ENCODE measurements around the gene SAPCD1. TPM values are rescaled to one million over a fixed set of nuclear protein-coding genes. Genes with fewer than 3 reads are reported as not detected.

SAPCD1 gene
- total RNA-seq, 2 donors from 2014 or later, result 7.9 to 8.4 TPM

DNA sequence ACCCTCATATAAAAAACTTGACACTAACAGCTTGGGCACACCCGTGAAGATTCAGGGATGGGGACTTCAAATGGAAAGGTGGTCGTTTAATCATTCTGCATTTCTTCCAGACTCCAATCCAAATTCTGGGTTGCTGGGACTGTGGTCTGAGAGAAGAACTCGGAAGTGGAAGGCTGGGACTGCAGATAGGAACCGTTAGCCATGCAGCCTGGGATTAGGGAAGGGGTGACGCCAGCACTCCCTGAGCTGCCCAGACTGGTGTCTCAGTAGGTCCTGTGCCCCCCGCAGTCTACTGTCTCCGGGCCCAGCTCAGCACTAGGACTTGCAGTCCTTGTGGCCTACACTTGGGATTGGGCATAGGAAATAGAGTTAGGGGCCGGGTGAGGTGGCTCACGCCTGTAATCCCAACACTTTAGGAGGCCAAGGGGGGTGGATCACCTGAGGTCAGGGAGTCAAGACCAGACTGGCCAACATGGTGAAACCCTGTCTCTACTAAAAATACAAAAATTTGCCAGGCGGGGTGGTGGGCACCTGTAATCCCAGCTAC, 25.6 kb upstream of the SAPCD1 start:
- Mint-ChIP-seq H3K9me3 (no peaks in the 10 kb centered on the region), H3K27me3 (ENCODE audit: insufficient read depth) (no peaks in the 10 kb centered on the region), H3K27ac (peak overlapping the region; percentile 93), H3K4me1 (peaks cover 41% of the 10 kb centered on the region), H3K36me3 (ENCODE audit: low read depth) (peaks cover 33% of the 10 kb centered on the region), H3K4me3 (peak overlapping the region; percentile 99)
- H3K36me3 ChIP-seq (ENCODE audit: control insufficient read depth, insufficient read depth, low read length), result peaks cover 29% of the 10 kb centered on the region
- H3K27ac ChIP-seq (ENCODE audit: low read depth, low read length), result peak overlapping the region; percentile 87
- H3K4me1 ChIP-seq (ENCODE audit: control insufficient read depth, insufficient read depth, low read length), result peaks cover 18% of the 10 kb centered on the region
- peak; percentile 64 for DNase-seq
- TF ChIP-seq, protein P1, sequence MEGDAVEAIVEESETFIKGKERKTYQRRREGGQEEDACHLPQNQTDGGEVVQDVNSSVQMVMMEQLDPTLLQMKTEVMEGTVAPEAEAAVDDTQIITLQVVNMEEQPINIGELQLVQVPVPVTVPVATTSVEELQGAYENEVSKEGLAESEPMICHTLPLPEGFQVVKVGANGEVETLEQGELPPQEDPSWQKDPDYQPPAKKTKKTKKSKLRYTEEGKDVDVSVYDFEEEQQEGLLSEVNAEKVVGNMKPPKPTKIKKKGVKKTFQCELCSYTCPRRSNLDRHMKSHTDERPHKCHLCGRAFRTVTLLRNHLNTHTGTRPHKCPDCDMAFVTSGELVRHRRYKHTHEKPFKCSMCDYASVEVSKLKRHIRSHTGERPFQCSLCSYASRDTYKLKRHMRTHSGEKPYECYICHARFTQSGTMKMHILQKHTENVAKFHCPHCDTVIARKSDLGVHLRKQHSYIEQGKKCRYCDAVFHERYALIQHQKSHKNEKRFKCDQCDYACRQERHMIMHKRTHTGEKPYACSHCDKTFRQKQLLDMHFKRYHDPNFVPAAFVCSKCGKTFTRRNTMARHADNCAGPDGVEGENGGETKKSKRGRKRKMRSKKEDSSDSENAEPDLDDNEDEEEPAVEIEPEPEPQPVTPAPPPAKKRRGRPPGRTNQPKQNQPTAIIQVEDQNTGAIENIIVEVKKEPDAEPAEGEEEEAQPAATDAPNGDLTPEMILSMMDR (conservative IDR thresholded peaks at IDR 0.05), result no peak
- 50 to 53% methylated on average over 8 to 10 of the region's 10 CpGs for WGBS, 2 experiments (ENCODE audit: insufficient coverage in 1 of 2, insufficient read length in 1 of 2)
- H3K9me3 ChIP-seq (ENCODE audit: control insufficient read depth, low read length), result no peaks in the 10 kb centered on the region
- H3K27me3 ChIP-seq (ENCODE audit: control insufficient read depth, insufficient read depth, low read length, poor library complexity, severe bottlenecking), result no peaks in the 10 kb centered on the region
- peak overlapping the region; percentile 98 for H3K4me3 ChIP-seq (ENCODE audit: low read length)
- peak overlapping the region; percentile 26 for H3K9ac ChIP-seq (ENCODE audit: extremely low read depth, low read length, poor library complexity, severe bottlenecking)

GRCh38 chr6:31737315-31737990, 25.0 kb upstream of the SAPCD1 start:
- peak overlapping the region; percentile 51 for H3K4me3 ChIP-seq (ENCODE audit: low read length)
- Mint-ChIP-seq H3K27ac (peak overlapping the region; percentile 93), H3K36me3 (ENCODE audit: low read depth) (peaks cover 29% of the 10 kb centered on the region), H3K9me3 (no peaks in the 10 kb centered on the region), H3K4me1 (peaks cover 41% of the 10 kb centered on the region), H3K27me3 (ENCODE audit: insufficient read depth) (no peaks in the 10 kb centered on the region), H3K4me3 (peak overlapping the region; percentile 99)
- peaks cover 25% of the 10 kb centered on the region for H3K36me3 ChIP-seq (ENCODE audit: control insufficient read depth, insufficient read depth, low read length)
- WGBS, 2 experiments (ENCODE audit: insufficient coverage in 1 of 2, insufficient read length in 1 of 2), result 19 to 50% methylated on average over 4 to 6 of the region's 7 CpGs
- peak; percentile 60 for DNase-seq
- H3K27me3 ChIP-seq (ENCODE audit: control insufficient read depth, insufficient read depth, low read length, poor library complexity, severe bottlenecking), result no peaks in the 10 kb centered on the region
- peak overlapping the region; percentile 38 for H3K9ac ChIP-seq (ENCODE audit: extremely low read depth, low read length, poor library complexity, severe bottlenecking)
- H3K9me3 ChIP-seq (ENCODE audit: control insufficient read depth, low read length), result no peaks in the 10 kb centered on the region
- peak overlapping the region; percentile 87 for H3K27ac ChIP-seq (ENCODE audit: low read depth, low read length)
- H3K4me1 ChIP-seq (ENCODE audit: control insufficient read depth, insufficient read depth, low read length), result peaks cover 18% of the 10 kb centered on the region
- TF ChIP-seq, protein P1 (conservative IDR thresholded peaks at IDR 0.05), result no peak

GRCh38 chr6:31737991-31738979, 24.2 kb upstream of the SAPCD1 start:
- Mint-ChIP-seq H3K4me1 (peaks cover 46% of the 10 kb centered on the region), H3K4me3 (peak overlapping the region; percentile 99), H3K9me3 (no peaks in the 10 kb centered on the region), H3K27ac (peak overlapping the region; percentile 93), H3K27me3 (ENCODE audit: insufficient read depth) (no peaks in the 10 kb centered on the region), H3K36me3 (ENCODE audit: low read depth) (peaks cover 24% of the 10 kb centered on the region)
- Histone ChIP-seq H3K36me3 (ENCODE audit: control insufficient read depth, insufficient read depth, low read length) (peaks cover 18% of the 10 kb centered on the region), H3K27ac (ENCODE audit: low read depth, low read length) (peak overlapping the region; percentile 87), H3K9ac (ENCODE audit: extremely low read depth, low read length, poor library complexity, severe bottlenecking) (peak overlapping the region; percentile 38), H3K9me3 (ENCODE audit: control insufficient read depth, low read length) (no peaks in the 10 kb centered on the region), H3K4me1 (ENCODE audit: control insufficient read depth, insufficient read depth, low read length) (peaks cover 18% of the 10 kb centered on the region), H3K27me3 (ENCODE audit: control insufficient read depth, insufficient read depth, low read length, poor library complexity, severe bottlenecking) (no peaks in the 10 kb centered on the region), H3K4me3 (ENCODE audit: low read length) (peak overlapping the region; percentile 51)
- WGBS, 2 experiments (ENCODE audit: insufficient coverage in 1 of 2, insufficient read length in 1 of 2), result 58 to 81% methylated on average over 3 to 6 of the region's 6 CpGs
- peak; percentile 62 for DNase-seq
- TF ChIP-seq, protein P1 (conservative IDR thresholded peaks at IDR 0.05), result peak; percentile 32

Data from endodermal cell (in vitro differentiated cells).